HCEC 1CT (cell line): Measurements from ENCODE around the gene CPSF3.
A peak's percentile ranks its signal among the peaks of the same experiment; 100 is the strongest.
"Not testable (repeated sequence)": the region's sequence is repeated elsewhere in the genome, so short reads cannot be mapped to it uniquely, and the experiment has no call there.

Experiments
- DNase-seq: peaks from one replicate; pipeline ENCODE4 v3.0.0-alpha.2; 2017

The CPSF3 gene

DNA sequence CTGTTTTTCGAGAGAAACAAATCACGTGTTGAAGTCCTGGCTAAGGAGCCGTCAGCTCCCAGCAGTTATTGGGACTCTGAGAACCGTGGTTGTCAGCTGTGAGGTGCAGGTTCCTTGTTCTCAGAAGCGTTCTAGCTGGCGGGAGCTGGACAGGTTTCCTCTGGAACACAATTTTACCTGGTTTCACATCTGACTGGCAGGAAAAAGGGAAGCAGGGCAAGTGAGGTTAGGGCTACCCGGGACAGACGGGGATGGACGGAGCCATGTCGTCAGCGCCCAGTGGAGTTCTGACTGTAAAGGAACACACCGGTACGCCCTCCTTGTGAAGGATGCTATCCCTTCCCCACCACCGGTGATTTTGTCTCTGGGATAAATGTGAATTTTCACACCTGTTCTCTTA, 26.3 kb upstream of the CPSF3 start:
- no peak for DNase-seq

DNA sequence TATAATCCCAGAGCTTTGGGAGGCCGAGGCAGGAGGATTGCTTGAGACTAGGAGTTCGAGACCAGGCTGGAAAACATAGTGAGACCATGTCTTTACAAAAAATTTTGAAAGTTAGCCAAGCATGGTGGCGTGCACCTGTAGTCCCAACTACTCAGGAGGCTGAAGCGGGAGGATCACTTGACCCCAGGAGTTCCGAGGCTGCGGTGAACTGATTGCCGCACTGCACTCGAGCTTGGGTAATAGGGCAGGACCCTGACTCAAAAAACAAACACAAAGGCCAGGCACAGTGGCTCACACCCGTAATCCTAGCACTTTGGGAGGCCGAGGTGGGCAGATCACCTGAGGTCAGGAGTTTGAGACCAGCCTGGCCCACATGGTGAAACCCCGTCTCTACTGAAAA, 25.2 kb upstream of the CPSF3 start:
- not testable (repeated sequence) for DNase-seq

DNA sequence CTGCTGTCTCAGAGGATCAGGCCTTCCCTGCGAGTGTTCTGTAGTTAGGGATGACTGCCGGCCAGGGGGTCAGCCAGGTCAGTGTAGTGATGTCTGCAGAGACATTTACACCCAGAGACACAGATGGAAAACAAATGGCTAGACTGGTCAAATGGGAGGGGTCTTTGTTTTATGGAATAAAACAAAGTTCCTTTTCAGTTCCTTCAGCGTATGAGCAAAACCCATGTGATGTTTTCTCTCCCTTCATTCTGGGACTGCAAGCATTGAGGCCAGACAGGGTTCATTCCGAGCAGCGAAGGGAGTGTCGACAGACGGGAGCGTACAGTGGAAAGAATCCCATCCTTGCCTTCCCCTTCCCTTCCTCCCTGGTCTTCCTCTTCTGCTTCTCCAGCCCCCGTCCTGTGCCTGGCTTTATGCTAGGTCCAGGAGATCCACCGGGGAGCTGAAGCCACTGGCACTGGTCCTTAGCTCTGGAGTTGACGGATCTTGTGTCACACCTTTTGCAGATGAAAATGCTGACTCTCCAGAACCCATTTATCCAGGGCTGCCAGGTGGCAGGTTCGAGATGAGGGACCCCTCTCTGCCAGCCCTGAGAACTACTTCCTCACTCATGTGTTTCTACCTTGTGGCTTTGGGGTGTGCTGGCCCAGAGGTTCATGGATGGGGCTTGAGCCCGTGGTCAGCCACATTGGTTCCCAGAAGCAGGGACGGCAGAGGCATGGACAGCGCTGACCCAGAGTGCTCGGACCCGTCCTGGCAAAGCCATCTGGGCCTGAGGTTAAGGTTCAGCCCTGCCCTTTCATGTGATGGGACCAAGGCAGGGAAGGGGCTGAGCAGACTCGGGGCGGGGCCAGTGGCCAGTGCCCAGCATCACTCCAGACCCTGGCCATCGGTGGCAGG, 24.3 kb upstream of the CPSF3 start:
- no peak for DNase-seq

DNA sequence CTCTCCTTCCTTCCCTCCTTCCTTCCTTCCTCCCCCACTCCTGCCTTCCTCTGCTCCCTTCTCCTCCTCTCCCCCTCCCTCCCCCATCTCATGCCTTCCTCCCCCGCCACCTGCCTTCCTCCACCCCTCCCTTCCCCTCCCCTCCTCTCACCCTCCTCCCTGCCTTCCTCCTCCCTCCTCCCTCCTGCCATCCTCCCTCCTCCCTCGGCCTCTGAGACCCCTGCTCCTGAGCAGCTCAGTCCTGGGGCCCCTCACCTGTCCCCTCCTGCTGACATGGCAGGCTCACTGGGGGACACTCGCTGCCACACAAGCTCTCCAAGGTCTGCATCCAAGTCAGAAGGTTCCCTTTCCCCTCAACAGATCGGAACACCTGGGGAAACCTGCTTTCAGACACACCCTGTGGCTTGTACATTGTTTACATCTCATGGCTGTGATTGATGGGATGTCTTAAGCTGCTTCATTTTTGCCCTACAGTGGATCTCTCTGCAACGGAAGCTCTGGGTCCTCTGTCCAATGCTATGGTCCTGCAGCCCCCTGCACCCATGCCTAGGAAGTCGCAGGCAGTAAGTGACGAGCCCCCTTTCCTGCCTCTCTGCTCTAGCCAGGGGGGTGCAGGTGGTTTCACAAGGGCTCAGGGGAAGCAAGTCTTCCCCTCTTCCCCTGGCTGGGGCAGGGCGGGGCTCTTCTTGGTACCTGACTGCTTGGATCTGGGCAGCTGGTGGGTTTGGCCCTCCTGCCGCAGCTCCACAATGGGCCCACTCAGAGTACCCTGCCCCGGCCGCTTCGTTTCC, 23.0 kb upstream of the CPSF3 start:
- DNase-seq: no peak

DNA sequence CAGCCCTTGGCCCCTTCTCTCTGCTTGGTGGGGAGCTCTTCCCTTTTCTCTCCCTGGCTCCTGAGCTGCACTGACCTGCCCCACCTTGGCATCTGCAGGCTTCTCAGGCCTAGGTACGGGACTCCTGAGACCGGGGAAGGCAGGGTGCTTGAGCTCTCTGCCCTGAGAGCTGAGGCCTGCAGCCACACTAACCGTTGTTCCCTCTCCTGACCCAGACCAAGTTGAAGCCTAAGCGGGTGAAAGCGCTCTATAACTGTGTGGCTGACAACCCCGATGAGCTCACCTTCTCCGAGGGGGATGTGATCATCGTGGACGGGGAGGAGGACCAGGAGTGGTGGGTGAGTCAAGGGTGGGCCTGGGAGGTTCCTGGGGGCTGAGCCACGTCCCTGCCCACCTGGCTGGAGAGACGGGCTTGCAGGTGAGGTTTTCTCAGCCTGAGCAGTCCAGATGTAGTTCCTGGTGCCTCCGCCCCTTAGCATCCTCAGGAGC, 22.4 kb upstream of the CPSF3 start:
- no peak for DNase-seq

DNA sequence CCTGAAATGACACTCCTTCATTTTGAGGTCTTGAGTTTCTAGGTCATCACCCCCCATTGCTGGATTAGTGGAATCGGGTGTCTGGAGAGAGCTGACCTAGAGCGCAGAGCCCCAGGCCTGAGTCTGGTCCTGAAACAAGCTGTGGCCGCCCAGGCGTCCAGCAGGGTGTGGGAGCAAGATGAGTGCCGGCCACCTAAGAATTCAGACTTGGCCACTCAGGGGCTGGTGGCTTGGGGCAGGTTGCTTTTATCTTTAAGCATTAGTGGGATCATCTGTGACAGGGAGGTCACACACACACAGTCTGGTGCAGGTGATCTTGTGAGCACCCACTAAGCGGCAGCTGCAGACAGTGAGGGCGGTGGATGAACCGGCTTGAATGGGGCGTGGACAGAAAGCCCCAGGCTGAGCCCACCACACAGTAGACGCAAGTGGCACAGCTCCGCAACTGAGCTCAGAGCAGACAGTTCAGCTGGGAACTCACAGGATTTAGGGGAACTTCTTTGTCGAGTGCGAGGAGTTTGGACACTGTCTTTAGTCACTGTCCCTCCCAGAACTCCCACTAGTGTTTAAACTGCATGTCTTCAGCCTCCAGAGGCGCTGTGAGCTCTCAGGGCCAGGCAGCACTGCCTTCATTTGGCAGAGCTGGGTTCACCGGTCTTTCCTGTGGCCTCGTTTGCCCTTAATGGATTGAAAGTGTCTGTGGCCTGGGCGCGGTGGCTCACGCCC, 21.6 kb upstream of the CPSF3 start:
- no peak for DNase-seq

DNA sequence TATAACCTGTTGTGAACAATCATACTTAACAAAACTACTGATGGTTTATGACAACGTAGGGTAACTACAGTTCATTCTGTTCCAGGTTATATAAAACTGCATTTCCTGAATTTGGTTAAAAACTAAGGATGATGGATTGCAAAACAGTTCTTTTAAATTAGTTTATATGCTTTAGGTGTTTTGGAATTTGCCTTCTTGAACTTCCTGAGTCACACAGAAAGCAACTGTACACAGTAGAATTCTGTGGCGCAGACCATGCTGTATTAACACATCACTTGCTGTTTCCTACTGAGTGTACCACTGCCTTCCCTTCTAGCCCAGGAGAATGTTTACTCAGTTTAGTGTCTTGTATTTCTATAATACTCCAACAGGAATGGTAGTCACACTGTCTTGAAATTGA, 19.5 kb upstream of the CPSF3 start:
- peak; percentile 72 for DNase-seq

DNA sequence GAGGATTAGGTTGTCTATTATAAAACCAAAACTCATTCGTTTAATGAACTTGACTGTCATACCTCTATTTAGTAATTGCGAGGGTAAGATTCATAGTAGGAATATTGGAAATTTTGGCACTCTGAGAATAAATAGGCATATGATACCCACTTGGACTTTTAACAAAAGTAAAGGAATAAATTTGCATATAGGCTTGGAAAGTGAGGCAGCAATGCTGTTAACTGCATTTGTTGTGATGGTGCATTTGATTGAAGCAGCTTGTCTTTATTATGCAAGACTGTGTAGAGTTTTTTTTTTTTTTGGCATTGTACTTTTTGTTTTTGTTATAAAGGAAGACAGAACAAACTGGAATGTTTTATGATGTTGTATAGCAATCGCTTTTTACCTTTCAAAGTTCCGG, 19.0 kb upstream of the CPSF3 start:
- DNase-seq: no peak

DNA sequence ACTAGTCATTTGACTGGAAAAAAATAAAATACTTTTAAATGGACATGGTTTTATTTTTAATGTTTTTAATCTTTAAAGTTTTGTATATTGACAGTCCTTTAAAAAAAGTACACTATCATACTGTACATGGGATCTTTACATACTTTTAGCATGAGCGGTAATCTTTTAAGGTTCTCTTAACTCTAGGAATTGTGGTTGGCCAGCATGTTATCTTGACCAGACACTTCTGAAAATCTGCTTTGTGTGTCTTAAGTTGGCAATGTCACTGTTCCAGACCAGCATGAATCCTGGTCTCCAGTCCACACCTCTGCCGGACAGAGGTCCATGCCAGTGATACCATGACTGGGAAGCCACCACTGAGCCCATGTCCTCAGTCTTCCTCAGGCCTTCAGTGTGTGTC, 17.8 kb upstream of the CPSF3 start:
- DNase-seq: peak; percentile 42

DNA sequence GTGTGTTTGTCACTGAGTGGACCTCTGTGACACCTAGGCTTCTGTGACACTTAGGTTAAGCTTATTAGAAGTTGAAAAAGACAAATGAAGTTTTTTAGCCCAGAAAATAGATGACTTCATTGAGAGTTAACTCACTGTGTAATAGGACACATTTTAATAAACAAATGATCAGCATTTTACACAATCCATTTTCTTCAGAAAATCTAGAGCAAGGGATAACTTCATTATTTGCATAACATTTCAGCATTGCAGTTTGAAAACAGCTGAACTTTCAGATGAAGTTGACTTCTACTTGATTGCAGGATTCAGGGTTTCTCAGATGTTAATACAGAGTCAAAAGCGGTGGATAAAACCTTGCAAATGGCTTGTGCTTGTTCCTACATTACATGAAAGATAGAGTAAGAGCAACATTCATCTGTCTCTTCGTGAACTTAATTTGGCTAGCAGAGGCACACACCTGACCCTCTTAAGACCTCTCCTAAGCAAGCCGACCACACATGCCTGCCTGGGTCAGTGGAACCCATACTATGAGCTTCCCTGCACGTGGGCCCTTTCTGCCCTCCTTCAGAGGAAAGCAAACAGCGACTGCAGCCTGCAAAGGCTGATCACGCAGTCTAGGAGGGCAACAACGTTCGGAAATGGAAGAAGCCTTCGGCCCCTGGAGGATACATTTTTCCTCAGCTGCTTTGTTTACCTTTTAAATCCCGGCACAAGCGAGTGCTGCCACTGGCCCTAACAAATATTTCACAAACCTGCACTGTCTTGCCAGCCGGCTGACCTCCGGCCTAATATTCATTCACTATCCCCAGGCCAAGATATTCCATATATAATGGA, 16.7 kb upstream of the CPSF3 start:
- no peak for DNase-seq

DNA sequence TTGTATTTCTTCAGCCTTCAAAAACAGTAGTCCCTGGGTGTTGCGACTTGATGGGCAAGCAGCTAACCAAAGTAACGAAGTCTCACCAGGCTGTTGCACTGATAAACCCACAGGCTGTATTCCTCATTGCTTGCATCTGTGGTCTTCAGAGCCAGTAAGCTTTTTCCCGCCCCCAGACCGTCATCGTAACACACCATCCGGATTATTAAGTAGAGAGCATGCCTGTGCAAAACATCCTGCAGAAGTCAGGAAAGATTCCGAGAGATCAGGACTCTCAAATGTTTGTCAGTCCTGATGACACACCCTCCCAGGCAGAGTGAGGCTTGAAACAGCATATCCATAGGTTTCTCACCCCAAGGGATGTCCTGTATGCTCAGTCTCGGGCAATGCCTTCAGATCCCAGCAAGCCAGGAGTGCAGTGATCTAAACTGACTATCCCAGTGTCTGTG, 16.1 kb upstream of the CPSF3 start:
- no peak for DNase-seq

DNA sequence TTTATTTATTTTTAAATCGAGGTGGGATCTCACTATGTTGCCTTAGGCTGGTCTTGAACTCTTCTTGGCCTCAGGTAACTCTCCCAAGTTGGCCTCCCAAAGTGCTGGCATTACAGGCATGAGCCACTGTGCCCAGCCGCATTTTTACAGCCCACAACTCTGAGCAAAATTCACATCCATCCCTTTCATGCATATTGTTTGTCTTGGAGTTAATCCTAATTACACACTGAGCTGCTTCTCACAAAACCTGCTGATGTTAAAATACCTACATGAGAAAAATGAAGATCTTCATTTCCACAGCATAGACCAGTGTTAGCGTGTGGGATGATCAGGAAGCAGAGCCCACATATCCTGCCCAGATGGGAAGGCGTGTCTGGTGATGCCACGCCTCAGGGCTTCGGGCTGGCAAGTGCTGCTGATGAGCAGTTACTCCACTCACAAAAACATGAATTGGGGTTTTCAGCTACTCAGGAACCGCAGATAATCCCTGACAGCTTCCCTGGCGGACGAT, 14.8 kb upstream of the CPSF3 start:
- DNase-seq: no peak

DNA sequence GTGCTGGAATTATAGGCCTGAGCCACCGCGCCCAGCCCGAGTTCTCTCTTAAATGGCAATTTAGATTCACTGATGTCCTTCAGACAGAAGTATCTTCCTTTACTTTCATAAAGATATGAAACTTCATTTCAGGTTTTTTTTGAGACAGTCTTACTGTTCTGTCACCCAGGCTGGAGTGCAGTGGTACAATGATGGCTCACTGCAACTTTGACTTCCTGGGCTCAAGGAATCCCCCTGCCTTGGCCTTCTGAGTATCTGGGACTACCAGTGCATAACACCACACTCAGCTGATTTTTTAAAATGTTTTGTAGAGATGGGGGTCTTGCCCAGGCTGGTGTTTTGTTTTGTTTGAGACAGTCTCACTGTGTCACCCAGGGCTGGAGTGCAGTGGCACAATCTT, 13.3 kb upstream of the CPSF3 start:
- DNase-seq: no peak

DNA sequence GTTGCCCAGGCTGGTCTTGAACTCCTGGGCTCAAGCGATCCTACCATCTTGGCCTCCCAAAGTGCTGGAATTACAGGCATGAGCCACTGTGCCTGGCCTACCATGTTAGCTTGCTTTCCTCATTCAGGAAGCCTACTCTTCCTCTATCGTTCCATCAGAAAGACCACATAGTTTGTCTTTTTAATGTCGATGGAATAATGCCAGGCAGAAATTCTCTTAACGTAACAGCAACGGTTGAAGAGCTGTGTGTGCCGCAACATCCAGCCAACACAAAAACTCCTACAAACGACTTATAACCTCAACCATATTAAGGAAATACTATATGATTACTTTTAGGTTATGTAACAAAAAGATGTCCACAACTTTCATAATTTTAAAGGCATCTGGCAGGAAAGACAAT, 10.7 kb upstream of the CPSF3 start:
- no peak for DNase-seq

DNA sequence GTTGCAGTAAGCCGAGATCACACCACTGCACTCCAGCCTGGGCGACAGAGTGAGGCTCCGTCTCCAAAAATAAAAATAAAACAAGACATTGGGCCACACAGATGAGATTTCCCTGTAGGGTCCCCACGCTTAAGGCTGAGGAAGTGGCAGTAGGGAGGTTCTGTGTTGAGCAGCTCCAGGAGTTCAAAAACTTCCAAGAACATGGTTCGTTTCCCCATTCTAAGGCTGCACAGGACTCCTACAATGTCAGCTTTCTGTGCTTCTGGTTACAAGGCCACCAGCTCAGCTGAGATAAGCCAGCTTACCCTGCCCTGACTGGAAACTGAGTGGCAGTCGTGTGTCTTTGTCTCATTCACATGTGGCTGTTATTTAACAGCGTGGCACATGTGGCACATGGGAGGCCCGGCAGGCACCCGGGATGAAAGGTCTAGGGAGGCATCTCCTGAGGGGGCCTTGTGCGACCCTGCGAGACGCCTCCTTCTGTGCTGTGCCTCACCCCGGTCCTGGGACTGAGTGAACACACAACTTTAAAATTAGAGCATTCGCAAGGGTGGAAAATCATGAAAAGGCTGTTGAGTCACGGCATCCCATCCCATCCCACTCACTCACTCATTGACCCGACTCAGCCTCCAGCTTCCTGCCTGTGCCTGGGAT, 7.8 kb upstream of the CPSF3 start:
- DNase-seq: no peak

DNA sequence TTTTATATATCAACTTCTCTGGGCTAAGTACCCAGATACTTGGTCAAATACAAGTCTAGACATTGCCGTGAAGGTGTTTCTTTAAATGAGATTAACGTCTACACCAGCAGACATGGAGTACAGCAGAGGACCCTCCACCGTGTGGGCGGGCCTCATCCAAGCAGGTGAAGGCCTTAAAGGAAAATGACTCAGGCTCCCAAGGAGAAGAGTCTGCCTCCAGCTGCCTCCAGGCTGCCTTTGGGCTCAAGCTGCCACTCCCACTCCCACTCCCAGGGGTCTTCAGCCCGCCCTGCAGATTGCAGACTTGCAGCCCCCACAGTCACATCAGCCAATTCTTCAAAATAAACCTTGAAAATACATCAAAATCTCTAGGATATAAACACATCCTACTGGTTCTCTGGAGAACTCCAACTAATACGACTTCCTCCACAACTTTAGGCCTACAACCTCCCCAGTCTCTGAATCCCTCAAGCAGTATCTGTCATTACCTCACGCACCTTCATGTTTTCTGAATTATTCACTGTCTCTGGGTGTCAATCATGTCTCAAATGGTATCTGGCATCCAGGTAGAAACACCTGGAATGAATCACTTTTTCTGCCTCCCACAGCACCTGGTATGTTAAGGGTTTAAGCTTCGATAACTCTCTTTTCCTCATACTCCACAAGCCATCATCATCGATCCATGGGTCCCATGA, 7.0 kb upstream of the CPSF3 start:
- DNase-seq: no peak

DNA sequence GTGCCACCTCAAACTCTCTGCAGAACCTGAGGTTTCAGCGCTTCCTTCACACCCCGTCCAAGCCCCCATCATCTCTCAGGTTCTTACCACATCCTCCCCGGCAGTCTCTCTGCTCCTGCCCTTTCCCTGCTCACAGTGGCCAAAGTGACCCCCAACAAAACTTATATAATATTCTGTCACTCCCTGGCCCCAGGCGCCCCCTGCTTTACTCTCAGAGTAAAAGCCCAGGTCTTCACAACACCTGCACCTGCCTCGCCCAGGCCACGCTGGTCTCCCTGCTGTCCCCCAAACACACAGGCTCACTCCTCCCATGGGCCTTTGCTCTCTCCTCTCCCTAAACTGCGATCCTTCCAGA, 6.5 kb upstream of the CPSF3 start:
- no peak for DNase-seq

DNA sequence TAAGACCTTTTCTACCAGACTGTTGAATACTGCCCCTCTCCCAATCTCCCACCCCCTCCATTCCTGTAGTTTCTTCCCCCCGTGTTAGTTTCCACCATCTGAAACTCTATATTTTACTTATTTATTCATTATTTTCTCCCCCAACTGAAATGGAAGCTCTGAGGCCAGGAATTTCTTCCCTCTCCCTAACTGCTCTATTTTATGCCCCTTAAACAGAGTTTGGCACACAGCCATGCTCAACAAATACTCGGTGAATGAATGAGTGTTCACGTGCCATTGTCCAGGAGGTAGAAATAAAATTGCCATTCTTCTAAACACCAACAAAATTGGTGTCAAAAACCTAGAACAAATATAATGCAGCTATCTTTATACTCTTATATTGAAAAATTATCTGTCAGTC, 5.7 kb upstream of the CPSF3 start:
- no peak for DNase-seq

DNA sequence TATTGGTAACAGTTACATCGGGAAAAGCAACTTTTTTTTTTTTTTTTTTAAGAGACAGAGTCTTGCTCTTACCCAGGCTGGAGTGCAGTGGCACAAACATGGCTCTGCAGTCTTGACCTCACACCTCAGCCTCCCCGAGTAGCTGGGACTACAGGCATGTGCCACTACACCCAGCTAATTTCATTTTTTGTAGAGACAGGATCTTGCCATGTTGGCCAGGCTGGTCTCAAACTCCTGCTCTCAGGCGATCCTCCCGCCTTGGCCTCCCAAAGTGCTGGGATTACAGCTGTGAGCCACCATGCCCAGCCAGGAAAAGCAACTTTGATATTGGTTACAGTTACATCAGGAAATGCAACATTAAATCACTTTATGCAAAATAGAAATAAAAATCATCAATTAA, 4.7 kb upstream of the CPSF3 start:
- DNase-seq: no peak

DNA sequence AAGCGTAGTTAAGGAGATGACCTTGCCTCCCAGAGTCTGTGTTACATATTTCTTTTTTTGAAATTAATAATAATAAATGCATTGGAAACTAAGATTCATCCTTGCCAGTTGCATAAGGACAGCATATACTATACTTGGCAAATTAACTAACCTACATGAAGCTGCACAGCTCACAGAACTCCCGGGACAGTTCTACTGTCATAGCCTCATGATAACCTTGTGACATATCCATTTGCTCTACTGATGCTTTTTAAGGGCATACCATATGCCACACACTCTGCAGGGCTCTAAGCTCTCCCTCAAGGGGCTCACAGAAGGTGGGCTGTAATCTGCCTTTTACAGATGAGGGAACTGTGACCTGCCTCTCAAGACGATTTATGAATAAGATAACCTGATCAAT, 3.9 kb upstream of the CPSF3 start:
- DNase-seq: no peak

DNA sequence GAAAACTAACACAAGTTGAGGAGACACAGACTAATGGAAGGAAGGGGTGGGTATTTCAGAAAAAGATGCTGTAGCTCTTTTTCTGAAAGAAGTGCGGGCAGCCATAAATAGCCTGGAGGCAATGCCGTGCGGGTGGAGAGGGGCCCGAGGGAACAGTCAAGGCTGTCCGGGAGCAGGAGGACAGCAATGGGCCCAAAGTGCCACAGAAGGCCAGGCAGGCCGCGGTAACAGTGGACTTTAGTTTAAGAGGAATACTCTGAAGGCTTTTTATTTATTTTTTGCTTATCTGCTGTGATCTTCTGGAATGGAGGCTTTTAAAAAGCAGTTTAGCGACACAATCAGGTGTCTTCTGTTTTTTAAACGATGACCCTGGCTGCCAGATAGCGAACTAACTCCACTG, 3.0 kb upstream of the CPSF3 start:
- no peak for DNase-seq
